IPS-20b (cell line): ENCODE measurements around the gene XPO5.

ENCODE experiments used
- H3K27ac ChIP-seq: one replicate; pipeline ENCODE4 v1.5.1; 2013; ENCODE audit warnings: low read length
- H3K27me3 ChIP-seq: 2 replicates; pipeline ENCODE4 v1.6.1; 2013; ENCODE audit warnings: mild to moderate bottlenecking, low read length, inconsistent platforms; ENCODE audit not compliant: insufficient read depth
- H3K36me3 ChIP-seq: 2 replicates; pipeline ENCODE4 v1.6.1; 2013; ENCODE audit warnings: low read depth, mild to moderate bottlenecking, inconsistent platforms, low read length, moderate library complexity; ENCODE audit not compliant: insufficient read depth
- H3K4me1 ChIP-seq: 2 replicates; pipeline ENCODE4 v1.6.1; 2013; ENCODE audit warnings: mild to moderate bottlenecking, control low read depth, inconsistent platforms, low read length, moderate library complexity; ENCODE audit not compliant: insufficient read depth
- H3K4me3 ChIP-seq: 2 replicates; pipeline ENCODE4 v1.5.1; 2013; ENCODE audit warnings: mild to moderate bottlenecking, low read length, inconsistent platforms
- H3K9ac ChIP-seq: 2 replicates; pipeline ENCODE4 v1.6.1; 2013; ENCODE audit warnings: low read depth, mild to moderate bottlenecking, inconsistent platforms, low read length, moderate library complexity
- H3K9me3 ChIP-seq: 2 replicates; pipeline ENCODE4 v1.6.1; 2013; ENCODE audit warnings: mild to moderate bottlenecking, low read depth, low read length, inconsistent platforms; ENCODE audit not compliant: insufficient read depth

XPO5 gene

DNA sequence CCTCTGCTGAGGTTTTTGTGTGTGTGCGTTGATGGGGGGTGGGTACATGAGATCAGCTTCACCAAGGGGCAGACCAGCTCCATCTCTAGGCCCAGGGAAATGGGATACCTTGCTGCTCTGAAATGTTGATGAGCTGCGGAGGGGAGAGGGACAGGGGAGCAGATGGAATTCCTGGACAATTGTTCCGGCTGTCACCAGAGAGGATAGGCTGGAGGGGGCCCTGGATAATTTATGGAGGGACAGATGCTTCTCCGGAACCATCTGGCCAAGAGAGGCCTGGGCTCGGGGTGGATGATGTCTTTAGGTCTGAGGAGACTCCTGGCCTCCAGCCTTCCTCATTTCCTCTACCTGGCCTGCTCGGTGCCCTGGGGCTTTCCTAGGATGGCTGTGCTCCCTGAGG, 100.3 kb downstream of the XPO5 start:
- Histone ChIP-seq H3K36me3 (no peaks in the 10 kb centered on the region), H3K9ac (no peak overlapping the region), H3K4me1 (peaks cover 14% of the 10 kb centered on the region)

DNA sequence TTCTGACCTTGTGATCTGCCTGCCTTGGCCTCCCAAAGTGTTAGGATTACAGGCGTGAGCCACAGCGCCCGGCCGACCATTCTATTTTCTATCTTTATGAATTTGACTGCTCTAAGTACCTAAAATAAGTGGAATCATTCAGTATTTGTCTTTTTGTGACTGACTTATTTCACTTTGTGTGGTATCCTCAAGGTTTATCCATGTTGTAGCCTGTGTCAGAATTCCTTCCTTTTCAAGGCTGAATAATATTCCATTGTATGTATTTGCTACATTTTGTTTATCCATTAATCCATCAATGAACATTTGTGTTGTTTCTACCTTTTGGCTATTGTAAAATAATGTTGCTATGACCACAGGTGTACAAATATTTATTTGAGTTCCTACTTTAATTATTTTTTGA, 103.3 kb downstream of the XPO5 start:
- Histone ChIP-seq H3K9ac (no peak overlapping the region), H3K9me3 (no peaks in the 10 kb centered on the region), H3K36me3 (no peaks in the 10 kb centered on the region), H3K27me3 (no peaks in the 10 kb centered on the region), H3K4me3 (no peak overlapping the region), H3K4me1 (peaks cover 9% of the 10 kb centered on the region), H3K27ac (no peak overlapping the region)

More for the DNA sequence above, 100.3 kb downstream of the XPO5 start:
- Histone ChIP-seq H3K27ac (no peak overlapping the region), H3K9me3 (no peaks in the 10 kb centered on the region), H3K4me3 (no peak overlapping the region), H3K27me3 (no peaks in the 10 kb centered on the region)
